Measurements from ENCODE around the gene CAMLG. TPM values are rescaled to one million over a fixed set of nuclear protein-coding genes. Genes with fewer than 3 reads are reported as not detected.
A peak's percentile ranks its signal among the peaks of the same experiment; 100 is the strongest.
"Not testable (repeated sequence)": the region's sequence is repeated elsewhere in the genome, so short reads cannot be mapped to it uniquely, and the experiment has no call there.

Gene CAMLG
- 20.2 TPM for total RNA-seq
- long read RNA-seq, transcript CAMLG-201 (4 exons, 2,221 nt), result major isoform, 22 of 28 reads
- long read RNA-seq, partial matches to known transcripts, result 0 of 28 reads
- long read RNA-seq, other reads (novel, unspliced or antisense), result 3 of 28 reads

DNA sequence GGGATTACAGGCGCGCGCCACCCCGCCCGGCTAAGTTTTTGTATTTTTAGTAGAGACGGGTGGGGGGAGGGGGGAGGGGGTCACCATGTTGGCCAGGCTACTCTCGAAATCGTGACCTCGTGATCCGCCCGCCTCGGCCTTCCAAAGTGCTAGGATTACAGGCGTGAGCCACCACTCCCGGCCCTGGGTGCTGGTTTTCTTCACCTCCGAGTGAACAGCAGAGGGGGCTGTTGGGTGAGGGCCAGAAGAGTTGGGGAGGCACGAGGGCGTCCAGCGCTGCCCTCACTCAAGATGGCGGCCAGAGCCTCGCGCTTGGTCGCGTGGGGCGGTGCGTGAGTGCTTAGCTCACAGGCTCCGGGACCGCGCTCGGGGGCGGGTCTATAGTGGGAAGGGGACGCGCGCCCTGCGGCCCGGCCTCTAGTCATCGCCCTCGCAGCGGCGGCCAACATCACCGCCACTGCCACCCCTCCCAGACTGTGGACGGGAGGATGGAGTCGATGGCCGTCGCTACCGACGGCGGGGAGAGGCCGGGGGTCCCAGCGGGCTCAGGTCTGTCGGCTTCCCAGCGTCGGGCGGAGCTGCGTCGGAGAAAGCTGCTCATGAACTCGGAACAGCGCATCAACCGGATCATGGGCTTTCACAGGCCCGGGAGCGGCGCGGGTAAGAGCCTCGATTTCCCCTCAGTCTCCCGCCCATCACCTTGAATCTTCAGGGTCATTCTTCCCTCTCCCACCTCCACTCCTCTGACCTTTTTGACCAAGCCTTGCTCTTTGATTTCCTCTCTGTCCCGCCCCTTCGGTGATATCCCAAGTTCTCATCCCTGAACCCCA lies at the start of gene CAMLG:
Gene CAMLG, plus strand, starts transcription at position 416 of the 830 bp plus-strand sequence. Its CDS starts 73 bp downstream, at position 489.
- DNase-seq, result peak; percentile 99
- intact Hi-C loops (cut with micrococcal nuclease), result no loop called here
- no peaks in the 10 kb centered on the region for H3K27me3 ChIP-seq (ENCODE audit: low read depth)
- peak within 1 kb of the TSS; percentile 98 for H3K27ac ChIP-seq (replicated peaks)
- peaks cover 40% of the 10 kb centered on the region for H3K4me1 ChIP-seq
- no peaks in the 10 kb centered on the region for H3K9me3 ChIP-seq (replicated peaks)
- TF ChIP-seq CTCF (IDR thresholded peaks at IDR 0.05; ENCODE audit: borderline replicate concordance), result peak; percentile 71
- peaks cover 14% of the 10 kb centered on the region for H3K36me3 ChIP-seq
- peak within 1 kb of the TSS; percentile 95 for H3K4me3 ChIP-seq

DNA sequence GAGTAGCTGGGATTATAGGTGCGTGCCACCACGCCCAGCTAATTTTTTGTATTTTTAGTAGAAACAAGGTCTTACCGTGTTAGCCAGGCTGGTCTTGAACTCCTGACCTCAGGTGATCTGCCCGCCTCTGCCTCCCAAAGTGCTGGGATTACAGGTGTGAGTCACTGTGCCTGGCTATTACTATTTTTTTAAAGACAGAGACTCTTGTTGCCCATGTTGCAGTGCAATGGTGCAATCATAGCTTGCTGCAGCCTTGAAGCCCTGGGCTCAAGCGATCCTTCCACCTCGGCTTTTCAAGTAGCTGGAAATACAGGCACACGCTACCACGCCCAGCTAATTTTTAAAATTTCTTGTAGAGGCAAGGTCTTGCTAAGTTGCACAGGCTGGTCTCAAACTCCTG lies 48.2 kb upstream of the CAMLG start:
- intact Hi-C loops (cut with micrococcal nuclease), result not testable (repeated sequence)
- peaks cover 97% of the 10 kb centered on the region for H3K36me3 ChIP-seq

DNA sequence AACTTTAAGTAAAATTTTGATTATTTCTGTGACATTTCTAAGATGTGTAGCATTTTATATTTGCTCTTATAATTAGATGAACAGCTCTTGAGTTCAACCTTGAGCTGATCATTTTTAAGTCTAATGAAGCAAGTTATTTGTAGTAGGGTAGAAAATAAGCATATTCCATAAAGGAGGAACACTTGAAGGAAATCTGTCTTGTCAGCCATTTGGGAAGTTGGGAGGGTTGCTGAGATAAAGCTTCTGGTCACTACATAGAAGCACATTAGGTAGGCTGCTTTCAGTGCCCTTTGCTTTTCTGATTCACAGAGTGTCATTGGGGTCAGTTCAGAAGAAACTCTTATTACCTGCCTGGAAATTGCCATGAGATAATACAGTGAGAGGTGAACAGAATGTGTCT lies 45.6 kb upstream of the CAMLG start:
- no peak for TF ChIP-seq CTCF (IDR thresholded peaks at IDR 0.05; ENCODE audit: borderline replicate concordance)
- no peak overlapping the region for H3K27ac ChIP-seq (replicated peaks)
- intact Hi-C loops (cut with micrococcal nuclease), result no loop called here

More for the DNA sequence above, 48.2 kb upstream of the CAMLG start:
- H3K27ac ChIP-seq (replicated peaks); H3K27me3 ChIP-seq (ENCODE audit: low read depth); DNase-seq; H3K4me3 ChIP-seq; H3K9me3 ChIP-seq (replicated peaks); H3K4me1 ChIP-seq: not testable (repeated sequence)

GRCh38 chr5:134708301-134708700 lies 30.0 kb upstream of the CAMLG start:
- intact Hi-C loops (cut with micrococcal nuclease), result loop anchor here (10.0 kb wide), 1 partner anchor 76 kb away; no protein-coding TSS in a partner anchor
- H3K36me3 ChIP-seq, result peaks cover 100% of the 10 kb centered on the region
- no peak for TF ChIP-seq CTCF (IDR thresholded peaks at IDR 0.05; ENCODE audit: borderline replicate concordance)

More for the DNA sequence above, 45.6 kb upstream of the CAMLG start:
- Histone ChIP-seq H3K9me3 (replicated peaks) (no peaks in the 10 kb centered on the region), H3K36me3 (peaks cover 99% of the 10 kb centered on the region), H3K4me1 (no peaks in the 10 kb centered on the region), H3K4me3 (no peak overlapping the region), H3K27me3 (ENCODE audit: low read depth) (no peaks in the 10 kb centered on the region)
- DNase-seq, result no peak

DNA sequence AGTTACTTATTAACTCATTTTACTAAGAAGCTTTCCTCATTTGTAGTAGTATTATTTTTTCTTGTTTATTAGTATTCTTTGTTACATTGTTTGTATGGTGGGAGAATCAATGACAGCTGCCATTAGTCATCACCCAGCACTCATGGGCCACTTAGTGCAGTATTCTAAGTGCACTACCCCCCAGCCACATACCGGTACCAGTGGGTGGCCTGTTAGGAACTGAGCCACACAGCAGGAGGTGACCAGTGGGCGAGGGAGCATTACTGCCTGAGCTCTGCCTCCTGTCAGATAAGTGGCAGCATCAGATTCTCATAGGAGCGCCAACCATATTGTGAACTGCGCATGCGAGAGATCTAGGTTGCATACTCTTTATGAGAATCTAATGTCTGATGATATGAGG lies 24.2 kb upstream of the CAMLG start:
- intact Hi-C loops (cut with micrococcal nuclease), result no loop called here
- no peaks in the 10 kb centered on the region for H3K27me3 ChIP-seq (ENCODE audit: low read depth)
- peaks cover 99% of the 10 kb centered on the region for H3K36me3 ChIP-seq
- DNase-seq, result no peak
- no peak overlapping the region for H3K27ac ChIP-seq (replicated peaks)
- no peak overlapping the region for H3K4me3 ChIP-seq
- no peak for TF ChIP-seq CTCF (IDR thresholded peaks at IDR 0.05; ENCODE audit: borderline replicate concordance)
- H3K4me1 ChIP-seq, result no peaks in the 10 kb centered on the region
- H3K9me3 ChIP-seq (replicated peaks), result no peaks in the 10 kb centered on the region

More at GRCh38 chr5:134708301-134708700, 30.0 kb upstream of the CAMLG start:
- no peak for DNase-seq
- Histone ChIP-seq H3K9me3 (replicated peaks) (no peaks in the 10 kb centered on the region), H3K27ac (replicated peaks) (no peak overlapping the region), H3K27me3 (ENCODE audit: low read depth) (no peaks in the 10 kb centered on the region), H3K4me3 (no peak overlapping the region), H3K4me1 (no peaks in the 10 kb centered on the region)

DNA sequence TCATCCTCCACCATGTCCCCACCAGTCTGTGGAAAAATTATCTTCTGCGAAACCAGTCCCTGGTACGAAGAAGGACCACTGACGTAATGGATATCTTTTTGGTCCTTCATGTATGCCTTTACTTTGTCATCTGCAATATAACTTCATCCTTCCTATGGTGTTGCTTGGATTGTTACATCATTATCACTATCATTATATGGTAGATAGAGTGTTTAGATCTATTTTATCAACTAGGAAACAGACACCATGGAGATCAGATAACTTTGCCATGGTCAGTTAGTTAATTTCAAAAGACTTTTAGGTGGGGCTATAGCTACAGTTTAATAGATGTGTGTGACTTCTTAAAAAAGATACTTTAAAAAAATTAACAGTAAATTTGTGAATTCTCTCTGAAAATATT lies 23.8 kb upstream of the CAMLG start:
- intact Hi-C loops (cut with micrococcal nuclease), result no loop called here
- H3K4me1 ChIP-seq, result no peaks in the 10 kb centered on the region
- TF ChIP-seq CTCF (IDR thresholded peaks at IDR 0.05; ENCODE audit: borderline replicate concordance), result no peak
- no peak for DNase-seq
- no peak overlapping the region for H3K27ac ChIP-seq (replicated peaks)
- H3K36me3 ChIP-seq, result peaks cover 99% of the 10 kb centered on the region
- no peak overlapping the region for H3K4me3 ChIP-seq
- H3K9me3 ChIP-seq (replicated peaks), result no peaks in the 10 kb centered on the region
- H3K27me3 ChIP-seq (ENCODE audit: low read depth), result no peaks in the 10 kb centered on the region

- H3K36me3 ChIP-seq, result peaks cover 99% of the 10 kb centered on the region
- DNase-seq; intact Hi-C loops (cut with micrococcal nuclease); H3K27ac ChIP-seq (replicated peaks); H3K4me1 ChIP-seq; H3K4me3 ChIP-seq; H3K9me3 ChIP-seq (replicated peaks); H3K27me3 ChIP-seq (ENCODE audit: low read depth): not testable (repeated sequence)
Observed at GRCh38 chr5:134715466-134715865, 22.9 kb upstream of the CAMLG start.

Data from left ventricle myocardium inferior (tissue), 1 donor.